Neutrophil (primary cell): Measurements from ENCODE around the gene LARGE1.

ENCODE experiments used
- H3K27ac ChIP-seq: fragments of 200-600 bp; sonication (generic); 2 replicates; pipeline ENCODE4 v1.5.1; 2016; ENCODE audit warnings: mild to moderate bottlenecking, moderate library complexity
- H3K27me3 ChIP-seq: fragments of 200-600 bp; sonication (generic); 2 replicates; pipeline ENCODE4 v1.6.0; 2016; ENCODE audit warnings: mild to moderate bottlenecking
- H3K36me3 ChIP-seq: fragments of 200-600 bp; sonication (generic); 2 replicates; pipeline ENCODE4 v1.5.1; 2017
- H3K4me1 ChIP-seq, 2 experiments: fragments of 200-600 bp in 1 of 2; sonication (generic) in 1 of 2; 1 replicate in 1 of 2; 2 replicates in 1 of 2; pipeline versions ENCODE4 v1.5.1 to v1.6.1; 2013 to 2016; ENCODE audit warnings: low read depth in 1 of 2, low read length in 1 of 2, mild to moderate bottlenecking in 1 of 2, moderate library complexity in 1 of 2; ENCODE audit not compliant: control insufficient read depth in 1 of 2, insufficient read depth in 1 of 2
- H3K4me3 ChIP-seq, 2 experiments: fragments of 200-600 bp in 1 of 2; sonication (generic) in 1 of 2; 1 replicate in 1 of 2; 2 replicates in 1 of 2; pipeline ENCODE4 v1.5.1; 2013 to 2016; ENCODE audit warnings: low read depth in 1 of 2, low read length in 1 of 2, mild to moderate bottlenecking in 1 of 2, moderate library complexity in 1 of 2
- H3K9me3 ChIP-seq: fragments of 200-600 bp; sonication (generic); 2 replicates; pipeline ENCODE4 v1.5.1; 2016
- TF ChIP-seq, protein P1 (sequence below): fragments of 200-600 bp; sonication (generic); IDR thresholded peaks from 2 replicates; pipeline ENCODE4 v1.5.1; 2016; ENCODE audit warnings: antibody characterized with exemption

LARGE1 gene

DNA sequence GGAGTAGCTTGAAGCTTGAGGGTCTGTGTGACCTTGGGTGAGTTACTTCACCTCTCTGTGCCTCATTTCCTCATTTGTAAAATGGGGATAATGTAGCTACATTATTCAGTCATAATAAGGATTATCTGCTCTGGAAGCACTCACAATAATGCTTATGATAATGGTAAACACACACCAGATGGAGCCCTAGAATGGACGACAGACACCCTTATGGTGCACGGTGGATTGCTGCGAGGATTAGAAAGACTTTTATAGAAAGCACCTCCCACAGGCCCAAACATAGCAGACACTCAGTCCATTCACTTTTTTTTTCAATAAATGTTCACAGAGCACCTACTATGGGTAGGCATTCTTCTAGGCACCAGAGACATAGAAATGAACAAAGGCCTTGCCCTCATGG is 53.8 kb downstream of the LARGE1 start:
- H3K4me3 ChIP-seq, result no peak overlapping the region
- no peaks in the 10 kb centered on the region for H3K27me3 ChIP-seq
- H3K27ac ChIP-seq, result no peak overlapping the region
- H3K36me3 ChIP-seq, result no peaks in the 10 kb centered on the region
- TF ChIP-seq, protein P1, sequence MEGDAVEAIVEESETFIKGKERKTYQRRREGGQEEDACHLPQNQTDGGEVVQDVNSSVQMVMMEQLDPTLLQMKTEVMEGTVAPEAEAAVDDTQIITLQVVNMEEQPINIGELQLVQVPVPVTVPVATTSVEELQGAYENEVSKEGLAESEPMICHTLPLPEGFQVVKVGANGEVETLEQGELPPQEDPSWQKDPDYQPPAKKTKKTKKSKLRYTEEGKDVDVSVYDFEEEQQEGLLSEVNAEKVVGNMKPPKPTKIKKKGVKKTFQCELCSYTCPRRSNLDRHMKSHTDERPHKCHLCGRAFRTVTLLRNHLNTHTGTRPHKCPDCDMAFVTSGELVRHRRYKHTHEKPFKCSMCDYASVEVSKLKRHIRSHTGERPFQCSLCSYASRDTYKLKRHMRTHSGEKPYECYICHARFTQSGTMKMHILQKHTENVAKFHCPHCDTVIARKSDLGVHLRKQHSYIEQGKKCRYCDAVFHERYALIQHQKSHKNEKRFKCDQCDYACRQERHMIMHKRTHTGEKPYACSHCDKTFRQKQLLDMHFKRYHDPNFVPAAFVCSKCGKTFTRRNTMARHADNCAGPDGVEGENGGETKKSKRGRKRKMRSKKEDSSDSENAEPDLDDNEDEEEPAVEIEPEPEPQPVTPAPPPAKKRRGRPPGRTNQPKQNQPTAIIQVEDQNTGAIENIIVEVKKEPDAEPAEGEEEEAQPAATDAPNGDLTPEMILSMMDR, result no peak
- H3K4me1 ChIP-seq, result no peaks in the 10 kb centered on the region
- H3K9me3 ChIP-seq, result no peaks in the 10 kb centered on the region

DNA sequence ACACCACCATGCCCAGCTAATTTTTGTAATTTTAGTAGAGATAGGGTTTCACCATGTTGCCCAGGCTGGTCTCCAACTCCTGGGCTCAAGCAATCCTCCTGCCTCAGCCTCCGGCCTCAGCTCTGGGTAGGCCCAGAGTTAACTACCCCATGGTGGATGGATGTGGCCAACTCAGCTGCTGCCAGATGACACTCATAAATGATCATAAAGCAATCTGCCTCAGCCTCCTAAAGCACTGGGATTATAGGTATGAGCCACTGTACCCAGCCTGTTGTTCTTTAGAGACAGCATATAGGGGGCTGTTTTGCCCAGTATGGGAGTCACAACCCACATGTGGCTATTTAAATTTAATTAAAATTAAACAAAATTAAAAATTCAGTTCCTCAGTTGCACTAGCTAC is 54.3 kb downstream of the LARGE1 start:
- TF ChIP-seq, protein P1, result no peak
- Histone ChIP-seq H3K4me1 (no peaks in the 10 kb centered on the region), H3K36me3 (no peaks in the 10 kb centered on the region), H3K9me3 (no peaks in the 10 kb centered on the region), H3K27ac (no peak overlapping the region), H3K27me3 (no peaks in the 10 kb centered on the region), H3K4me3 (no peak overlapping the region)

DNA sequence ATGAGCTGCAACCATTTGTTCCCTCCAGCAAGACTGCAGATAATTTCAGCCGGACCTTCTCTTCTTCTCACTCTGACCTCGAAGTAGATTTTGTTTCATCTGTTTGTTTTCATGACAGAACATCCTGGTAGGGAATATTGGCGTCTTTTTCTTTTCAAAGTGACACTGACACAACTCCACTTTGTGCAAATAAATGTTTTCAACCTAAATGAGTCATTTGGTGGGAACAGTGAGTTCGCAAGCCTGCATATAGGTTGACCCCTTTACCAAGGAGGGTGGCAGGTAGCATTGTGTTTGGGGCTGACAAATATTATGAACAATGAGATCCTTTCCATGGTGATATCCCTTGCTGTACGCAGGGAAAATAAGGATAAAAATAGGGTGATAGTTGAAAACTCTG is 55.0 kb downstream of the LARGE1 start:
- Histone ChIP-seq H3K4me1 (no peaks in the 10 kb centered on the region), H3K27me3 (no peaks in the 10 kb centered on the region), H3K36me3 (no peaks in the 10 kb centered on the region), H3K4me3 (no peak overlapping the region), H3K27ac (no peak overlapping the region), H3K9me3 (no peaks in the 10 kb centered on the region)
- TF ChIP-seq, protein P1, result no peak

DNA sequence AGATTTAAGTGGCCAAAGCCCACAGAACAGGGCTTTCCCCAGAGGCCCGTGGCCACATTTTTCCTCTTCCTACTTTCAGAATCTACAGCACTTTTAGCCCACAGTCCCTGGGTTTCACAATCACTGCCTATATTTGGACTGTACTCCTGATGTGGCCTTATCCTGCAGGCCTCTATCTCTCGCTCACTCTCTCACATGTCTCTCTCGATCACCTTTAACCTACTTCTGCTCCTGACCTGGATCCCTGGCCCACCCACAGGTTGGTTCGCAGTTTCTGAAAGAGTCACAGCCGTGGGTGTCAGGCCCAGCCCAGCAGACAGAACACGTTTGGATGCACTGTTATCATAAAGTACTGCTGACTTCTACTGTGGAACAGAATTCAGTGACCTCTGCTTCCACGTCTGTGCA is 55.5 kb downstream of the LARGE1 start:
- H3K4me1 ChIP-seq, result no peaks in the 10 kb centered on the region
- TF ChIP-seq, protein P1, result no peak
- H3K4me3 ChIP-seq, result no peak overlapping the region
- no peaks in the 10 kb centered on the region for H3K27me3 ChIP-seq
- no peaks in the 10 kb centered on the region for H3K36me3 ChIP-seq
- no peak overlapping the region for H3K27ac ChIP-seq
- no peaks in the 10 kb centered on the region for H3K9me3 ChIP-seq

DNA sequence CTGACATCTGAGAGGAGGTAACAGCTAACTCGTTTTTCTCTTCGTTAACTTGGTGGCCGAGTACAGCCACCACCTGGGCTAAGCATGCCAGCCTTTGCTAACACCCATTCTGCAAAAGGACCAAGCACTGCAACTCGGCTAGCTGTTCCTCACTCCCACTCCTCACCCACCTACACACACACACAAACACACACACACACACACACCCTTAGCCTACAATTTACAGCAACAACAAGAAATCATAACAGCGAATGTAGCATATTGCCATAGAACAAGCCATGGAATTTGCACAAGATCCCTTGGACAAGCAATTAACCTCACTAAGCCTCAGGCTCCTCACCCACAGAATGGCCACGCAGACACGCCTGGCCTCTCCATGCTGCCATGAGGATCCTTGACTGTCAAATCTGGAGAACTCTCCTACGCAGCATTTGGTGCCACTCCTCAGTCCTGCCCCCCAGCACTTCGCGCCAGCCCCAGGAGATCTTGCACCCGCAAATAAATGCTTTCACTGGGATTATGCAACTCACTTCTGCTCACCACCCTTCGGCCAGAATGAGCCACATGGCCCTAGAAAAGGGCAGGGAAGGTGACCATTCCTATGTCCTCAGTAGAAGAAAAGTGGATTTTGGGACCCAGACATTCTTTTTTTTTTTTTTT is 58.9 kb downstream of the LARGE1 start:
- no peaks in the 10 kb centered on the region for H3K9me3 ChIP-seq
- H3K27me3 ChIP-seq, result no peaks in the 10 kb centered on the region
- H3K4me3 ChIP-seq, result no peak overlapping the region
- H3K27ac ChIP-seq, result no peak overlapping the region
- no peaks in the 10 kb centered on the region for H3K36me3 ChIP-seq
- TF ChIP-seq, protein P1, result no peak
- H3K4me1 ChIP-seq, result no peaks in the 10 kb centered on the region
